Fibroblast of pulmonary artery (primary cell): ENCODE measurements around the gene RGS8.
A peak's percentile ranks its signal among the peaks of the same experiment; 100 is the strongest.
"Not testable (repeated sequence)": the region's sequence is repeated elsewhere in the genome, so short reads cannot be mapped to it uniquely, and the experiment has no call there.

Experiments
- DNase-seq: peaks from one replicate; pipeline ENCODE4 v3.0.0-alpha.2; 2010; ENCODE audit warnings: low read depth
- H3K4me3 ChIP-seq: replicated peaks from 2 replicates; pipeline ENCODE4 v1.5.1; 2011; ENCODE audit warnings: low read depth, mild to moderate bottlenecking, control low read depth, low read length, moderate library complexity
- CTCF ChIP-seq: IDR thresholded peaks from 2 replicates; pipeline ENCODE4 v1.5.1; 2011; ENCODE audit warnings: mild to moderate bottlenecking, control low read depth, low read length, inconsistent platforms; ENCODE audit errors: missing control alignments

The RGS8 gene

GRCh38 chr1:182702826-182703524, 18.6 kb upstream of the RGS8 start:
- TF ChIP-seq CTCF: no peak
- DNase-seq: no peak
- H3K4me3 ChIP-seq: no peak overlapping the region

DNA sequence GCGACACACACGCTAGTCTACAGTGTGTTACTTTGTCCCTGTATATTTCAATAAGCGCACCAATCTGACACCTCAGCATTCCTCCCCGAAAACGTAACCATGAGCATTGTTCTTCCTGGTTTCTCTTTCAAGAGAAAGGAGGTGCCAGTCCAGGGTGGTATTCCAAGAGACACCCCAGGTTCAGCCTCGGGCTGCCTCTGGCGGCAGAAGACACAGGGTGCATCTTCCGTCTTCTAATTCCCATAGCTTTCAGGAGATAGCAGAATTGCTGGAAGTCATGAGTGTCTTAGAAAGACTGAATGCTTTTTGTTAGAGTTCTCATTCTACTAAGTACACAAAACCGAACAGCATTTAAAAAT, 15.9 kb upstream of the RGS8 start:
- no peak for TF ChIP-seq CTCF
- no peak for DNase-seq
- no peak overlapping the region for H3K4me3 ChIP-seq

DNA sequence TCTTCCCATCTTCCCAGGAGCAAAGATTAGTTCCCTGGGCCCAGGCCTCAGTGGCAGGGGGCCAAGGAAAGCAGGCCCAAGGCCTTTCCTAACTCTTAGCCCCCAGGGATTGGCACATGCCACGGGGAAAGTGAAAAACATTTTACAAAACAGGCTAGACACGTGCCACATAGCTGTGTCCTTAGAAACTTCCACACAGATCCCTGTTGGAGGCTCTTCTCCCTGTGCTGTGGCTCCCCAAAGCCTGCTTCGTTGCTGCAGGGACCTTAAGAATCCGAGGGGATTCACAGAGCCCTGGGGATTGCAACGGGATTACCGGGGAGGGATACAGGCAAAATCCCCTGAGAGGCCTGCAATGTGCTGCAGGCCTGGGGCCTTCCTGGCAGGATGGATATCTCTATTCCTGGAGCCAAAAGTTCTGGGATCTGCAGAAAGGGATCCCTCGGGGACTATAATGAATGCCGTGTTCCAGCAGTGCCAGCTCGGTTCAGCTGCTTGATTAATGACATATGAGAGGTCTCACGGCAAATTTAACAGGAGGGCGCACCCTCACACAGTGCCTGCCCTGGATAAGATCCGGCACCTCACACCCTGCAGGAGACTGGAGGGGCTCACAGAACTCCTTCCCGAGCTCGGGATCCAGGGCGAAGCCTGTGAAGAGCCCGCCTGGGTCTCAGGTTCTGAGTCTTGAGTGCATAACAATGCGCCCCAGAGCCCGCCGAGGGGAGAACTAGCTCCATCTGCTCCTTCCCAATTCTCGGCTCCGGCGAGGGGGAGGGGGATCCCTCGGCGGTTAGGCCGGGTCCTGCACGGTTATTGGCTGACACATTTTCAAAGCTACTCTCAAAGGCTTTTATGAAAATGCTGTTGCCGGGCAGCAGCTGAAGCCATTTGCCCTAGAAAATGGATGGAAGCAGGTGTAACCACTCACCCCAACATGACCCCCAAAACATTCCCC, 15.3 kb upstream of the RGS8 start:
- peak; percentile 3 for DNase-seq
- no peak for TF ChIP-seq CTCF
- H3K4me3 ChIP-seq: no peak overlapping the region

DNA sequence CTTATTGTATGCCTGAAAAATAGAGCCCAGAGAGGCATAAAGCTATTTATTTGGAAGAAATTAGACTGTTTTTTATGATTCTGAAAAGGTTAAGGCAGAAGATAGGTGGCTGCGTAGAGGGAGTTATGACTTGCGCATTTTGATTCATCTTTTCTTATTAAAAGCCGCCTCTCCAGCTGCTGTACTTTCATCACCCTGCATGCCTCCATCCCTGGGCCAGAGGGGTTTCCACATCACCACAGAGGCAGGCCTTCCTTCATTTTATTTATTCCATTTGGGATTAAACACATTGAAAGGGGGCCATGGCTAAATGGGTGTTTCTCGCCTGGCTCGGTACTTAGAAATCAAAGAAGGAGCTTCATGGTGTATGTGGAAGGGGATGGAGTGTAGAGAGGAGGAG, 14.6 kb upstream of the RGS8 start:
- no peak for DNase-seq
- no peak overlapping the region for H3K4me3 ChIP-seq
- TF ChIP-seq CTCF: no peak

DNA sequence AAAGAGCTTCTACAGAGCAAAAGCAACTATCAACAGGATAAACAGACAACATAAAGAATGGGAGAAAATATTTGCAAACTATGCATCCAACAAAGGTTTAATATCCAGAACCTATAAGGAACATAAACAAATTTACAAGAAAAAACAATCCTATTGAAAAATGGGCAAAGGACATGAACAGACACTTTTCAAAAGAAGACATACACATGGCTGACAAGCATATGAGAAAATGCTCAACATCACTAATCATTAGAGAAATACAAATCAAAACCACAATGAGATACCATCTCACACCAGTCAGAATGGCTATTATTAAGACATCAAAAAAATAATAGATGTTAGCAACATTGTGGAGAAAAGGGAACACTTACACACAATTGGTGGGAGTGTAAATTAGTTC, 8.8 kb upstream of the RGS8 start:
- not testable (repeated sequence) for H3K4me3 ChIP-seq, DNase-seq

GRCh38 chr1:182690886-182691443, 6.6 kb upstream of the RGS8 start:
- no peak overlapping the region for H3K4me3 ChIP-seq
- TF ChIP-seq CTCF: no peak
- DNase-seq: no peak

DNA sequence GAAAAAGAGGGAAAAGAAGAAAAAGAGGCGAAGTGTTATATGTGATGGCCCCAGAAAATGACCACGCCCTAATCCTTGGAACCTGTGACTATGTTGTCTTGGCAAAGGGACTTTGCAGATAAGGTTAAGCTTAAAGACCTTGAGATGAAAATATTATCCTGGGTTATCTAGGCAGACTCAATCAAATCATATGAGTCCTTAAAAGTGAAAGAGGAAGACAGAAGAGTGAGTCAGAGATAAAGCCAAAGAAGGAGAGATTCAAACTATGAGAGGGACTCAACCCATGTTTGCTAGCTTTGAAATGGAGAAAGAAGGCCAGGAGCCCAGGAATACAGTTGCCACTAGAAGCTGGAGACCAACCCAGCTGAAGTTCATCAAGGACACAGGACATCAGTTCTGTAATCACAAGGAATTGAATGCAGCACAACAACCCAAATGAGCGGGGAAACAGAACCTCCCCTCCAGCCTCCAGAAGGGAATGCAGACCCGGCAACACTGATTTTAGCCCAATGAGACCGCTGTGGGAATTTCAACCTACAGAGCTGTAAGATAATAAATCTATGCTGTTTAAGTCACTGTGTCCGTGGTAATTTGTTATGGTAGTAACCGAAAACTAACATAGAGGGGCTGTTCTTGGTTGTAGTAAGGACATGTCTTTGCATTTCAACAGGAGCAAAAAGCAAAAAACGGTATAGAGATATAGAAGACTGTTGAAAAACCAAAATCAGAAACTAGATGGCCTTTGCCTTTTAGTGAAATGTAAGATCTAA, 4.2 kb upstream of the RGS8 start:
- no peak for TF ChIP-seq CTCF
- H3K4me3 ChIP-seq: no peak overlapping the region
- DNase-seq: no peak
